NCI-H526 (cell line): Measurements from ENCODE around the gene TMEM119.
"Not testable (repeated sequence)": the region's sequence is repeated elsewhere in the genome, so short reads cannot be mapped to it uniquely, and the experiment has no call there.

Experiments used
- DNase-seq, 2 experiments: peaks; one replicate each; lab custom pipeline; 2025; lab: John Stamatoyannopoulos, UW

Gene TMEM119

DNA sequence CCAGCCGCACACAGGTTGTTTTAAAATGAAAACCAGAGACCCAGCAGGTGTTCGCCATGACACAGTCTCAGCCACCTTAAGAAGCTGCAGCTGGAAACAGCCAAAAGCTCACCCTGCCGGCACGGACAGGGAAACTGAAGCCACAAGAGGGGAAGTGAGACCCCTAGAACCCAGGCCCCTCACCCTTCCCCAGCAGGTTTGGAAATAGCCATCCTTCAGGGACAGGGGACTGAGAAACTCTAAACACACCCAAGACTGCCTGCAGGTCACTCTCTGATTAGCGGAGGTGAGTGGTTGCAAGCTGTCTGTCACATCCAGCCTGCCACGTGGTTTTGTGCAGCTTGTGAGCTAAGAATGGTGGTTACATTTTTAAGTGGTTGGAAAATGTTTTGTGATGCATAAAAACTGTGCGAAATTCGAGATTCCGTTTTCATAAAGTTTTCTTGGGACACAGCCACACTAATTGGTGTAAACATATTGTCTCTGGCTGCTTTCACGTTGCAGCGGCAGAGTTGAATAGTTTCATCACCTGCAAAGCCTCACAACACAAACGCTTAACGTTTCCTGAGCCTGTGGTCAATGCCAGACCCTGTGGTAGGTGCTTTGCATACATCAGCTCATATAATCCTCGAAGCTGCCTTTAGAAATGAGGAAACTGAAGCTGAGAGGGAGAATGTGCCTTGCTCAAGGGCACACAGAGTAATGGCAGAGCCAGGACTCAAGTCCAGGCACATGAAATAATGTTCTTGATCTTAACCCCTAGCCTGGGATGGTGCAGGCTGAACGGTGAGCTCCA lies 37.5 kb upstream of the TMEM119 start:
- DNase-seq, result peak; percentile 90 to 94

DNA sequence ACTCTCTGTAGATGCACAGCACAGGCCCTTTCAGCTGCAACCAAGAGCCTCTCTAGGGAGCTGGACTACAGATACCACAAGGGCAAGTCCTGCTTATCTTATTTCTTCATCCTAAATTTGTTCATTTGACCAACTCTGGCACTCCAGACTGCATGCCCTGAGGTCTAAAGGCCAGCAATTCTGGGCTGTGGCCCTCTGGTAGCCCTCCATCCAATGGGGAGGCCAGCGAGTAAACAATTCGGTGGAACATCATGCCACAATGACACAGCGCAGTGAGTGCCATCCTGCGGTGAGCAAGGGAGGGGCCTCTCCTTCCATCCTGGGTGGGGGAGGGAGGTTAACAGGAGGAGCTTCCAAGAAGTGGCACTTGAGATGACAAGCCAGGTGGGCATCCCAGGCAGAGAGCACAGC lies 36.5 kb upstream of the TMEM119 start:
- peak in 1 of 2 experiments; percentile 28 for DNase-seq

DNA sequence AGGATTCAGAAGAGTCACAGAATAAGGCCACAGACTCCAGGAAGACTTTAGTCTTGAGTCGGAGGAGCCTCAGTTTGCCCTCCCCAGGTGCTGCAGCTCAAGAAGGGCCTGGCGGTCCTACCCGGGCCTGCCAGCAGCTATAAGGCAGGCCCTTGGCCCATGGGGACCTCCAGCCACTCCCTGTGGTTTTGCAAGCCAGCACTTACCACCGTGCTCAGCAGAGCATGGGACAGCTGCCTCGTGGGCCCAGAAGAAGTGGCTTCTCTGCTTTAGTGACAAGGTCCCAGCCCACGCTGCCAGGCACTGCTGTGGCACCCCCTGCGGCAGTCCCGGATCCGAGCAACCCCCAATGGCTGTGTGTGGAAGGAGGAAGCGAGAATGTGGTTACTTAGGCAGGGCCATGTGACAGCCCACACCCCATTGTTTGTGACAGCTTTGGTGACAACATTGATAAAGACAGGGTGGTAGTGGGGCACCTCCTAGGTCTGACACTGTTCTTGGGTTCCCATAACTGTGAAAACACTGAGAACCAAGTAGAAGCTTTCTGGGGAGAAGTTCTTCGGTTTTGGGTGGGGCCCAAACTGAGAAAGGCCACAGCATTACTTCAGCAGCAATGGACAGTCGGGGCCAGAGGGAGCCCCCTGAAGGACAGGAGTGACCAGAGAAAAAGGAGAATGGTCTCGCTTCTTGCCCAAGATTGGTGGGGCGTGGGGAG lies 35.8 kb upstream of the TMEM119 start, which contains the start of gene SELPLG:
SELPLG (minus strand) TSS at position 361 of the 715 bp plus-strand sequence. CDS start 9,587 bp downstream, outside the sequence.
- DNase-seq, result peak in 1 of 2 experiments; percentile 26

DNA sequence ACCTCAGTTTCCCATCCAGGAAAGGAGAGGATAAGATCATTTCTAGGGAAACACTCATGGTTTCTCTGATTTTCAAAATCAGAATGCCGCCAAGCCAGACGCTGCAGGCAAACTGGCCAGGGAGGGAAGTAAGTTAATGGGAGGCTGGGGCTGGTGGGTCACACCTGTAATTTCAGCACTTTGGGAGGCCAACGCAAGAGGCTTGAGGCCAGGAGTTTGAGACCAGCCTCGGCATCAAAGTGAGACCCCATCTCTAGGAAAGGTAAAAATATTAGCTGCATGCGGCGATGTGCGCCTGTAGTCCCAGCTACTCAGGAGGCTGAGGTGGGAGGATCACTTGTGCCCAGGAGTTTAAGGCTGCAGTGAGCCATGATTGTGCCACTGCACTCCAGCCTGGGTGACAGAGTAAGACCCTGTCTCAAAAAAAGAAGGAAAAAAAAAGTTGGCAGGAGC lies 35.2 kb upstream of the TMEM119 start:
- no peak for DNase-seq

DNA sequence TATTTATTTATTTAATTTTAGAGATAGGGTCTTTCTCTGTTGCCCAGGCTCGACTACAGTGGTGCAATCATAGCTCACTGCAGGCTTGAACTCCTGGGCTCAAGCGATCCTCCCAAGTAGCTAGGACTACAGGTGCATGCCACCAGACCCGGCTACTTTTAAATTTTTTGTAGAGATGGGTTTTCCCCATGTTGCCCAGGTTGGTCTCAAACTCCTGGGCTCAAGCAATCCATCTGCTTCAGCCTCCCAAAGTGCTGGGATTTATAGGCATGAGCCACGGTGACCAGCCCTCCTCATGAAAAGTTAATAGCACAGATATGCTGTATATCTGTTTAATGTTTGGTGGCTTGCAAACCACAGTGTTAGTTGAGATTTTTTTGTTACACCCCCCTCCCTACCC lies 33.4 kb upstream of the TMEM119 start:
- DNase-seq, result not testable (repeated sequence)

DNA sequence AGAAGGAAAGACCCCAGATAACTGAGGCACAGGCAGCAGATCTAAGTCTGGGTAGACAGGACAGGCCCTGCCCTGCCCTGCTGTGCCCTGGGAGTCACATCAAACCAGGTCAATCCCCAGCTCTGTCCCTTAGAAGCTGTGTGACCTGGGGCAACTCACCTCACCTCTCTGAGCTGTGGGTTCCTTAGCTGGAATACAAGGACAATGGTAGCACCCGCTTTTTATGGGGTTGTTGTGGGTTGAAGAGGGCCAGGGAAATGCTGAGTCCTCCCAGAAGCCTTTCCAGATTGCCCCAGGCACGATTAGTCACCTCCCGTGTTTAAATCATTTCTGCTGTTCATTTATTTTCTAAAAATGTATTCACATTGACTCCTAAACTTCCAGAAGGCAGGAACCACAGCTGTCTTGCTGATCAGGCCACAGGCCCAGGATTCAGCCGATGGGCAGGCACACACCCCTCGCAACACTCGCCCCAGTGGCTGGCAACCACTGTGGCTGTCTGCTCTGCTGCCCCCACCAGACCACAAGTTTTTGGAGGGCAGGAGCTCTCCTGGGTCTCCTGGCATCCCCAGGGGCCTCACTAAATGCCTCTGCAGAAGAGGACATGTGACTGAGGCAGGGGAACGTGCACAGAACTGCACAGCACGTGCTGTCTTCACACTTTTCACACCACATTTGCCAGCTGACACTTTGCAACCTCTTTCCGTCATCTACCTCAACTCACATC lies 32.8 kb upstream of the TMEM119 start:
- DNase-seq, result no peak

DNA sequence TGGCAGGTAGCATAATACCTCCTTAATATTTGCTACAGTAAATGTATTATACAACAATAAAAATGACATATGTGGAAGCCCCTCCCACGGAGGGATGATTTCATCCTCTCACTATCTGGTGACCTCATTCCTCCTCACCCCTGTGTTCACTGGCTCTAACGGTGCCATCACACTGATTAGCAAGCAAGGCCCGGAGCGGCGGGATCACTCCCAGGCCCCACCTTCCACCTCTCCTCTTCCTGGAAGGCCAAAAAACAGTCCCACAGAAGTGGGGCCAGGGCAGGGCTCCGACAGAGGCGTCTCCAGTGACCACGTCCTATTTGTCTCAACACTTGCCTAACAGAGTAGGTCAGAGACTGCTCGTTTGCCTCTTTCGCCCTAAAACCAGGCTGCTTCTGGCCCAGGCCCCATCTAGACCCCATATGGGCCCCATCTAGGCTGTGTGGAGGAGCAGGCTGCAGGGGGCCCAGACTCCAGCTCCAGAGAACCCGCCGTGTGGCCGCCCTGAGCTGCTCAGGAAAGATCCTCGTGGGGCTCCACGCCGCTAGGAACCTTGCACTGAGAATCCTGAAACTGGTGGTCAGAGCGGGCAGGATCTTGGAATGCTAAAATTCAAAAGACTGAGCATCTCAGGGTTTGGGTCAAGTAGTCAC lies 32.1 kb upstream of the TMEM119 start:
- no peak for DNase-seq

DNA sequence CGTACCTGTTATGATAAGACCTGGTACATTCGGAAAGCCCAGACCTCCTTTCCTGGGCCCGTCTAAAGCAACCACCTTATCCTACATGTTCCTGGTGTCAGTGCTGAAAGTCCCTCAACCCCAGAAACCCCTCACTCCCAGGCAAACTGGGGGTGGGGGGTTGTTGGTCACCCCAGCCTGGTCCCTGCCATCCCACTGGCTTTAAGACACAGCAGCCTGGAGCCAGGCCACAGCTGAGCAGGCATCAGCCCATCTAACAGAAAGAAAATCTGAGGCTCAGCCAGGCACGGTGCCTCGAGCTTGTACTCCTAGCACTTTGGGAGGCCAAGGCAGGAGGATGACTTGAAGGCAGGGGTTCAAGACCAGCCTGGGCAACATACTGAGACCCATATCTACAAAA lies 31.3 kb upstream of the TMEM119 start:
- DNase-seq, result no peak

DNA sequence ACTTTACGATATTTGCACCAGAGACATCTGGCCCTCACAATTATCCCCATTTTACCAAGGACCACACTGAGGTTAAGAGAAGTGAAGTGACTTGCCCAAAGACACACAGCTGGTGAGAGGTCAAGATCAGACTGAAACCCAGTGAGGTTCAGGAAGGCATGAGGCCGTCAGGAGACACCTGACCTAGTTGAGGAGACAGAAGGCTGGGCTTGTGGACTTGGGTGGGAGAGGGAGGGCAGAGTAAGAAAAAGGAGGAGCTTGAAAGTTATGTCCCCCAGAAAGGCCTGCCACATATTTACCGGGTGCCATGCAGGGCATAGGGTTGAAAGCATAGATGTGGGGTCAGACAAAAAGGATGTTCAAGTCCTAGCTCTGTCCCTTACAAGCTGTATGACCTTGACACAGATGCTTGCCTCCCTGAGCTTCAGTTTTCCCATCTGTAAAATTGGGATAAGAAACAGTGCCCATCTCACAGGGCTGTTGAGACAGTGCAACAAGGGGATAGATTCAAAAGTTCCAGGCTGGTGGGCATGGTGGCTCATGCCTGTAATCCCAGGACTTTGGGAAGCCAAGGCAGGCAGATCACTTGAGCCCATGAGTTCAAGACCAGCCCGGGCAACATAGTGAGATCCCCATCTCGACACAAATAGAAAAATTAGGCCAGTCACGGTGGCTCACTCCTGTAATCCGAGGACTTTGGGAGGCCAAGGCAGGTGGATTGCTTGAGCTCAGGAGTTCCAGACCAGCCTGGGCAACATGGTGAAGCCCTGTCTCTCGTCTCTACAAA lies 29.4 kb upstream of the TMEM119 start:
- DNase-seq, result no peak

DNA sequence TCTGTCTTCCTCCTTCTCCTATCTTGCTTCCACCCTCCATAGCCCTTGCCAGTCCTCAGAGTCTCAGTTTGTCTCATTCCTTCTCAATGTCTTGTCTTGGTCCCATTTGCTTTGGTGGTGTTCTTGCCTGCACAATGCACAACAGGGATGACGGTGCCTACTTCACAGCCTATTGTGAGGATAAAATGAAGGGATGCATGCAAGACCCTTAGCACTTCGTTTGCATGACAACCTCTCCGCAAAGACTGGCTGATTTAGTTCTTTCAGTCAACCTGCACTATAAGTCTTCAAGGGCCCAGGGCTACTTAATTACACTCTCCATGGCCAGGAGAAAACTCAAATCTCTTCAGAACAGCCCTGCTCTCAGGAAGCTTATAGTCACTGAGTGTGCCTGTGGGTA lies 27.3 kb upstream of the TMEM119 start:
- no peak for DNase-seq

DNA sequence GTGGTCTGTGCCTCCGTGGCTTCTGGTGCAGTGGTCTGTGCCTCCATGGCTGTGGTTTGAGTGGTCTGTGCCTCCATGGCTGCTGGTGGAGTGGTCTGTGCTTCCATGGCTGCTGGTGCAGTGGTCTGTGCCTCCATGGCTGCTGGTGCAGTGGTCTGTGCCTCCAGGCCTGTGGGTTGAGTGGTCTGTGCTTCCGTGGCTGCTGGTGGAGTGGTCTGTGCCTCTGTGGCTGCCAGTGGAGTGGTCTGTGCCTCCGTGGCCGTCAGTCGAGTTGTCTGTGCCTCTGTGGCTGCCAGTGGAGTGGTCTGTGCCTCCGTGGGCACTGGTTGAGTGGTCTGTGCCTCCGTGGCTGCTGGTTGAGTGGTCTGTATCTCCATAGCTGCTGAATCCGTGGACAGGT lies 25.7 kb upstream of the TMEM119 start:
- DNase-seq, result no peak

DNA sequence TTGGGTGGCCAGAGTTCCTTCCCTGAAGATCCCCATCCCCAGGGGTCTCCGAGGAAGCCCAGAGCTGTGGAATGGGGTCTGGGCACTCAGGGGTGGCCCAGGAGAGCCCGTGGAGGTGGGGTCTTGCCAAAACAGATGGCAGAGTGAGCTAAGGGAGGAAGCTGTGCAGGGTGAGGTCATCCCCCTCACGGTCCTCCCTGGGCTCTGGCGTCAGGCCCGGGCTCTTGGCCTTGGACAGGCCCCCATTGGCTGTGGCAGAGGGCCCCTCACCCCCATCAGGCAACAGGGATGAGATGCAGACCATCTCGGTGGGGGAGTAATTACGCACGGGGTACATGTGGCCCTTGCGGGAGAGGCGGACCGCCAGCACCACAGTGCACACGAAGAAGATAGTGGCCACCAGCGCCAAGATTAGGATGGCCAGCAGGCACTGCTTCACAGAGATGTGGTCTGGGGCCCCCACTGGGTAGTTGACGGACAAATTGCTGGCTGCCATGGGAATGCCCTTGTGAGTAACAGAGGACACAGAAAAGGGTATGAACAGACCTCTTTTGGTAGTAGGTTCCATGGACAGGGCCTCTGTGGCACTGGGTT lies 25.1 kb upstream of the TMEM119 start:
- no peak for DNase-seq

DNA sequence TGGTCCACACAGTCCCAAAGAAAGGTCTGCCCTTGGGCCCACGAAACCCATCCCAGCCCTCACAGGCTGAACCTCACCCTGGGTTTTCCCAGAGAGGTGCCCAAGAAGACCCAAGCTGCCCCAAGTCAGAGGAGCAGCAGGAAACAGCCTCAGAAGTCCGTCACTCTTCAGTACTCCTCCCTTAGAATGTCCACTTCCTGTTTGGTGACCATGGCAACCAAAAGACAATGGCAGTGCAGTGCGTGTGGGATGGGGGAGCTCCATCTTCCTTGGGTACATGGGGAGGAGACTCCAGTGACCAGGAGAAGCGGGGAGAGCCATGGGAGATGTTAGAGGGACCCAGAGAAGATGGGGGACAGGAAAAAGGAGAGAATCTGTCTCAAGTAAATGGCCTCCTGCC lies 24.5 kb upstream of the TMEM119 start:
- peak in 1 of 2 experiments; percentile 12 for DNase-seq

DNA sequence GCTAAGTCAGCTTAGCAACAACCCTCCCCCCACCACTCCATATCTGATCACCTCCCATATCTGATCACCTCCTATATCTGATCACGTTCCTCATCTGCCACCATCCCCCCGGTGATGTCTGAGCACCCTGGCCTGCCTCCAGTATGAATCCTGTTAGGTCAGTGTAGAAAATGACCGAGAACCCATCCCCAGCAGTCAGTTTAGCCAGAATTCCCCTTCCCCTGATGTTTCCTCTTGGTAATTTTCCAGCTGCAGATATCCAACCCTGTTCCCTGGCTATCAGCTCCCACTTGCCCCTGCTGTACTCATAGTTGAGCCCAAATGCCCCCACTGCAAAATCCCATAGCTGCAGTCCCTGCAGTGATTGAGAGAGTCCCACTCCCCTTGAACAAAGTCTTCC lies 23.3 kb upstream of the TMEM119 start:
- no peak for DNase-seq

DNA sequence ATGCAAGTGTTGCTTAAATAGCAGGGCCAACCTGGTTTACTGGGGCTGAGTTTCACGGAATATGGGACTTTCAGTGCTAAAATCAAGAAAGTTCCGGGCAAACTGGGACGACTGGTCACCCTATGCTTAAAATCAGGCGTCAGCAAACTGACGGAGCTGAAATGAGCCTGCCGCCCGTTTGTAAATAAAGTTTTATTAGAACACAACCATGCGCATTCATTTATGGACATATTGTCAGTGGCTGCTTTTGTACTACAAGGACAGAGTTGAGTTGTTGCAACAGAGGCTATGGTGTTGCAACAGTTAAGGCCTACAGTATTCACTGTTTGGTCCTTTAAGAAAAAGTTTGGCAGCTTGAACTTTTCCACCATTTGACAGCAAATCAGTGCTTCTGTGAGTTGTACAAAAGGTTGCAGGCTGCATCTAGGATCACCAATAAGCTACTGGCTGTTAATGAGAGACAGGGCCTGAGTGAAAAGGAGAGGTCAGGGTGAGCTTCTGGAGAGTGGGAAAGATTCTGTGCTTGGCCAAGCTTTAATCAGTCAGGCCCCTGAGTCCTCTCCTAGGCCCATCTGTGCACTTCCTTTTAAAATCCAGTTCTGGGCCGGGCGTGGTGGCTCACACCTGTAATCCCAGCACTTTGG lies 22.5 kb upstream of the TMEM119 start:
- DNase-seq, result no peak

DNA sequence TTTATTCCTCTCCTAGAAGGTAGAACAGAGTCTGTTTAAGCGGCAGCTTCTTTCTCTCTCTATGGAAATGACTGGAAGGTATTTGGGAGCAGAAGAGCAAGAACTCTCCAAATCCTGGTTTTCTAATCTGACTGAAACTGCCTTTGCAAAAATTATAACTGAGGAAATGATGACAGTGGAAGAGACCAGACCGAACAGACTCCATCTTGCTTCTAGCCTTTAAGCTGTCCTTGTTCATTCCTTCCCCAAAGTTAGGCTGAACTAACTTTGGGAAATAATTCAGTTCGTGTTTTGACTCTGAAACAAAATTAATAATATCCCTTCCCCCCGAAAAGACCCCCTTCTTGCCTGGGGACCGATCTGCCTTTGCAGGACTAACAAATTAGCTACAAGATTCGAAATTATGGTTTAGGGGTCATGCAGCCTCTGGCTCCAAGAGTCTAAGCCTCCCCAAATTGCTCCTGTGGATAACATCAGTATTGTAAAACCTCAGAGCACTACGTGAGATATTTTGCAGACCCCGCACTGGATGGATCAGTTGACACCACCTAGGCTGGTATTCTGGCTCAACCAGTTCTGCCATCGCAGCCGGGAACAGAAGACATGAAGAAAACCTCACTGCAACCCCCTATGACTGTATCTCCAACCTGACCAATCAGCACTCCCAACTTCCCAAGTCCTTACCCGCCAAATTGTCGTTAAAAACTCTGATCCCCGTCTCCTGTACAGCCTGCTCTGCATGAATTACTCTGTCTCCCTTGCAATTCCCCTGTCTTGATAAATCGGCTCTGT lies 21.7 kb upstream of the TMEM119 start:
- no peak for DNase-seq

DNA sequence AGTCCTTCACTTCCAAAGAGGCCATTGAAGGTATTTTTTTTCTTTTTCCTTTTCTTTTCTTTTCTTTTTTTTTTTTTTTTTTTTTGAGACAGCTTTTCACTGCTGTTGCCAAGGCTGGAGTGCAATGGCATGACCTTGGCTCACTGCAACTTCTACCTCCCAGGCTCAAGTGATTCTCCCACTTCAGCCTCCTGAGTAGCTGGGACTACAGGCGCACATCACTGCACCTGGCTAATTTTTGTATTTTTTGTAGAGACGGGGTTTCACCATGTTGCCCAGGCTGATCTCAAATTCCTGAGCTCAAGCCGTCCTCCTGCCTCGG lies 21.0 kb upstream of the TMEM119 start:
- not testable (repeated sequence) for DNase-seq

DNA sequence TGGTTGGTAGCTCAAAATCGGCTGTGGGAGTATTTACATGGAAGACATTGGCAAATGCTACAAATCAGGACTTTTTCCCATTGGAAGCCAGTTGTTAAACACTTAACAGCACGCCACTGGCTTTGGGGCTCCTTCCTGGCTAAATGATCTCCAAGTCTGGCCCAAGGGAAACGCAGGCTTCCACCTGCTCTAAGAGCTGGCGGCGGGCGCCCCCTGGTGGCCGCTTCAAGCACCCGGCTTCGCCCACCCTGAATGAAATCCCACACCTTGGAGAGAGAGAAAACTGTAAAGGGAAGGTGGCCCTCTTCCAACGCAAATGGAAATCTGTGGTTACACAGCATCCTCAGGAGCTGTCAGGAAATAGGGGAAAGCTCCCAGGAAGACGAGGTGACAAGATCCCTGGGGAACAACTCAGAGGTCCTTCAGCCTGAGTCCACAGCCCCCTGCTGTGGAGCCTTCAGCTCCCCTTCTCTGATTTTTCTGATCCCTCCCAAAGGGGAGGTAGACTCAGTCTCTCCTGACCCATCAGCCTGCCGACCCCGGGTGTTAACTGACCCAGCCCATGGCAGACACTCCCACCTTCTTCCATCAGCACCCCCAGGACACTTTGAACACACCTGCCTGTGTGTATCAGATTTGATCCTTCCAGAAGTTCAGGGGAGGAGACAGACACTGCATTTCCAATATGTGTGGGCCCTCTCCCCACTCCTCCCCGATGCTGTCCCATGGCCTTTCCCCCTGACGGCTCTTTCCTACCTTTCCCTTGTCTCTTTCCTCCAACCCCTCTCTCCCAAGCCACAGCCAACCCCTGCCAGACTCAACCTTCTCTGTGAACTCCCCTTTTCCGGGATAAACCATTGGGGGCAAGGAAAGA lies 20.4 kb upstream of the TMEM119 start:
- peak; percentile 48 to 88 for DNase-seq
